ENCODE results near the gene UBE2G1.
"Not testable (repeated sequence)": the region's sequence is repeated elsewhere in the genome, so short reads cannot be mapped to it uniquely, and the experiment has no call there.

The UBE2G1 gene

DNA sequence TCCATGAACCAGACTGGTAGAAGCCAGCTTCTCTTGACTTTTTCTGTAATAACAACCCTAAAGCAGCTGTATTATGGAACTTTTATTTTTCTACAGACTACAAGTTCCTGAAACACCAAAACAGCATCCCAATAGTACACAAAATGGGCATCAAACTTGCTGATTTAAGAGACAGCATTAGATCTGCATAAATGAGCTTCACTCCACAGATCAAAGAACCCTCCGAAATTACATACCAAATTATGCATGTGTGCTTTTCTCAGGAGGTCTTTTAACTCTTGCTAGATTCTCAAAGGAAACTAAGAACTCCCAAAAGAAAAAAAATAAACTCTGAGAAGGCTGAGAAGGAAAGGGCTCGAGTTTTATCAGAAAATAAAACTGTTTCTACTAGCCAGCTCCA is 12.3 kb downstream of the UBE2G1 start:
- in situ Hi-C loops (cut with MboI; ENCODE audit: low sequenced_read_pairs, unreplicated experiment) = no loop called here
- TF ChIP-seq, protein P1, sequence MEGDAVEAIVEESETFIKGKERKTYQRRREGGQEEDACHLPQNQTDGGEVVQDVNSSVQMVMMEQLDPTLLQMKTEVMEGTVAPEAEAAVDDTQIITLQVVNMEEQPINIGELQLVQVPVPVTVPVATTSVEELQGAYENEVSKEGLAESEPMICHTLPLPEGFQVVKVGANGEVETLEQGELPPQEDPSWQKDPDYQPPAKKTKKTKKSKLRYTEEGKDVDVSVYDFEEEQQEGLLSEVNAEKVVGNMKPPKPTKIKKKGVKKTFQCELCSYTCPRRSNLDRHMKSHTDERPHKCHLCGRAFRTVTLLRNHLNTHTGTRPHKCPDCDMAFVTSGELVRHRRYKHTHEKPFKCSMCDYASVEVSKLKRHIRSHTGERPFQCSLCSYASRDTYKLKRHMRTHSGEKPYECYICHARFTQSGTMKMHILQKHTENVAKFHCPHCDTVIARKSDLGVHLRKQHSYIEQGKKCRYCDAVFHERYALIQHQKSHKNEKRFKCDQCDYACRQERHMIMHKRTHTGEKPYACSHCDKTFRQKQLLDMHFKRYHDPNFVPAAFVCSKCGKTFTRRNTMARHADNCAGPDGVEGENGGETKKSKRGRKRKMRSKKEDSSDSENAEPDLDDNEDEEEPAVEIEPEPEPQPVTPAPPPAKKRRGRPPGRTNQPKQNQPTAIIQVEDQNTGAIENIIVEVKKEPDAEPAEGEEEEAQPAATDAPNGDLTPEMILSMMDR (IDR thresholded peaks at IDR 0.05; ENCODE audit: borderline replicate concordance, control extremely low read depth, extremely low read depth, insufficient read depth, missing control alignments) = no peak
- no peak for DNase-seq (ENCODE audit: low spot score)

DNA sequence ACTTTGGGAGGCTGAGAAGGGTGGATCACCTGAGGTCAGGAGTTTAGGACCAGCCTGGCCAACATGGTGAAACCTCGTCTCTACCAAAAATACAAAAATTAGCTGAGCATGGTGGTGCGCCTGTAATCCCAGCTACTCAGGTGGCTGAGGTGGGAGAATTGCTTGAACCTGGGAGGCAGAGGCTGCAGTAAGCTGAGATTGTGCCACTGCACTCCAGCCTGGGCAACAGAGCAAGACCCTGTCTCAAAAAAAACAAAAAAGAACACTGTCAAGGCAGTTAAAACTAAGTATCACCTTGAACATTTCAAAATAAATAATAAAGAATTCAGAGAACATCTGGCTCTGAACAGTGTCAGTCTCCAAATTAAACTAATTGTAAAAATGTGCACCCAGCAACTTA is 16.3 kb downstream of the UBE2G1 start:
- in situ Hi-C loops (cut with MboI; ENCODE audit: low sequenced_read_pairs, unreplicated experiment); DNase-seq (ENCODE audit: low spot score): not testable (repeated sequence)

DNA sequence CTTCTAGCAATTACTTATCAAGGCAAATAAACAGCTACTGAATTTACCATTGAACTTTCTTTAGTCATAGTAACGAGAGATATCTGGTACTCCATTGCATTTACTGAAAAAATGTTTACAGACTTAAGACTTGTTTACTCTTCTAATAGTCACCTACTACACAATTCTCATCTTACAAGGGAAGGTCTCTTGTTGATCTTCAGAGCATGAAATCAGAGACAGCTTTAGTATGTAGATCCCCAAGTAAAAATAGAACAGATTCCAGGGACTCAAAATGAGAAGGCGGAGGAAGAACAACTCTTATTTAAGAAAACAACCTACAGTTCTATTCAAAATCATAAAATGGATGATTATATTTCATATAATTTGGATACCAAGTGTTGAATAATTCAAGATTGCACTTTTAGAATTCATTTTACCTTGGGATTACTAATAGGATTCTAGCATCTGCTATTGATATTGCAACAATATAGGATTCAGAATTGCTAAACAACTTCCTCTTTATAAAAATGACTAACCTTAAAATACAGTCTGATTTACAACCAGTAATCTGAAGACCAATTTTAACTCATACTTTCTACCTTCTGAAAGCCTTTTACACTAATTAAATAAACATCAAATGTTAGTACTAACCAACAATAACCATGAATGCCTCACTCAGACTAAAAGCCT is 20.8 kb downstream of the UBE2G1 start:
- in situ Hi-C loops (cut with MboI; ENCODE audit: low sequenced_read_pairs, unreplicated experiment) = no loop called here
- DNase-seq (ENCODE audit: low spot score) = no peak
- TF ChIP-seq, protein P1 (IDR thresholded peaks at IDR 0.05; ENCODE audit: borderline replicate concordance, control extremely low read depth, extremely low read depth, insufficient read depth, missing control alignments) = no peak

DNA sequence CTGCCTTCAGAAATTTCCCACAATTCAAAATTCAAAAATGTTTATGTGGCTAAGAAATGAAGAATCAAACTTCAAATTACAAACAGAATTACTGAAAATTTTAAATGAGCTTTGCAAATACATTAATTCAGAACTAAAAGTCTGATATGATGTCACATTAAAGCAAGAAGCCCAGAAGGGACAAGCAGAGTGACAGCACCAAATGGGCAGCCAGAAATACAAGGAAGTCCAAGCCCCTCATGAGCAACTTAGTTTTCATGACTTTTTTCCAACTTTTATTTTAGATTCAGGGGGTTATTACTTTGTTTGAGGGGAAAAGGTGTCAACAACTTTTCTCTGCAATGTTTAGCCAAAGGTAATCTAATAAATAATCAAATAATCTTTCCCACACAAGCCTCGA is 21.5 kb downstream of the UBE2G1 start:
- DNase-seq (ENCODE audit: low spot score) = no peak
- in situ Hi-C loops (cut with MboI; ENCODE audit: low sequenced_read_pairs, unreplicated experiment) = no loop called here
- TF ChIP-seq, protein P1 (IDR thresholded peaks at IDR 0.05; ENCODE audit: borderline replicate concordance, control extremely low read depth, extremely low read depth, insufficient read depth, missing control alignments) = no peak

DNA sequence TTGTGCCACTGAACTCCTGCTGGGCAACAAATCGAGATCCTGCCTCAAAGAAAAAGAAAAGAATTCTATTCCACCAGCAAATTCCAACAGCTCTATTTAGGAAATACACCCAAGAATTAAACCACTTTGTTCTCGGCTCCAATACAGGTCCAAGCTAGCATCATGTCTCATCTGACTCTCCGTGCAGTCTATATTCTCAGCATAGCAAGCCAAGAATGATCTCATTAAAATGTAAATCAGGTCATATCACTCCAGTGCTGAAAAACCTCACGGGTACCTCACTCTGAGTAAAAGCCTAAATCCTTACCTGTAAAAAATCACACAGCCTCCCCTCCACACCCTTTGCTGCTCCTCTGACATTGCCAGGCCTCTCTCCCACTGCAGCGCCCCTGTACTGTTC is 23.9 kb downstream of the UBE2G1 start:
- DNase-seq (ENCODE audit: low spot score) = no peak
- in situ Hi-C loops (cut with MboI; ENCODE audit: low sequenced_read_pairs, unreplicated experiment) = no loop called here
- TF ChIP-seq, protein P1 (IDR thresholded peaks at IDR 0.05; ENCODE audit: borderline replicate concordance, control extremely low read depth, extremely low read depth, insufficient read depth, missing control alignments) = no peak

DNA sequence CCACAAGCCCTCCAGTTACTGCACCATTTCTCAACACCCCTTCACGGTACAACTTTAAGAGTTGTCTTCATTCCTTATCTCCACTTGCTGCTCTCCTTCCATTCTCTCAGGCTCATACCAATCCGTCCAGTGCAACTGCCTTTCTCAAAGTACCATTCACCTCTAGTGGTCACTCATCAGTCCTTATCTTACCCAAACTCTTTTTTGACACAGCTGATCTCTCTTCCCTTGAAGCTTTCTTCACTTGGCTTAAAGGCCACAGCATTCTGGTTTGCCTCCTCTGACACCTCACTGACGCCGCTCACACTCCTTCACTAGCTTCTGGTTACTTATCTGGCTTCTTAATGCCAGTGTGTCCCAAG is 24.9 kb downstream of the UBE2G1 start:
- in situ Hi-C loops (cut with MboI; ENCODE audit: low sequenced_read_pairs, unreplicated experiment) = no loop called here
- no peak for DNase-seq (ENCODE audit: low spot score)
- TF ChIP-seq, protein P1 (IDR thresholded peaks at IDR 0.05; ENCODE audit: borderline replicate concordance, control extremely low read depth, extremely low read depth, insufficient read depth, missing control alignments) = no peak

DNA sequence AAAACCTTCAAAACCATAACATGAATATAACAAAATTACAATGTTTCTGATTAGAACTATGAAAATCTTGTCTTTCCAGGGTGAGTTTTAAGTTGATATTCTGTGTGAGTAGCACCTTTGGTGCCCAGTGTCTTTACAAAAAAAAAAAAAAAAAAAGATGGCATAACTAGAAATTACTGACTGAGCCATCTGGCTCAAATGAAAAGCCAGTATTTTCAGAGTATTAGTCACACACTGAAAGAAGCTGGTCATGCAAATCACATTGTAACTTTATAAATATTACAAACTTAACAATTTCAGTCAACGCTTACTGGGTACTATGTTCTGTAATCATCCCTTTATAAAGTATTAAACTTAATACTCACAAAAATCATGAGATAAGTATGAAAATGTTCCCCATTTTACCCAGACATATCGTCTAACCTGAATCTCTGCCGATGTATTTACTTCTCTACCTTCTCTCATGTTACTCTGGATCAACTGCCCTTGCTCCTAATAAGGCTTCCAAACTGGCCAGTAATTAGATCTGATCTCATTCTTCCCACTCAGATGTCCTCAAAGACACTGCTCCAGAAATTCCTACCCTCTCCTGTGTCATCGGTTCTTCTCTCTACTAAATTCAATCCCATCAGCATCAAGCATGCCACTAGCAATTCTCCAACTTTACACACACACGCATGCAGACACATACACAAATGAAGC is 25.4 kb downstream of the UBE2G1 start:
- in situ Hi-C loops (cut with MboI; ENCODE audit: low sequenced_read_pairs, unreplicated experiment) = no loop called here
- no peak for DNase-seq (ENCODE audit: low spot score)
- TF ChIP-seq, protein P1 (IDR thresholded peaks at IDR 0.05; ENCODE audit: borderline replicate concordance, control extremely low read depth, extremely low read depth, insufficient read depth, missing control alignments) = no peak

Measured in GM13976 (cell line).